DMS53 treated with DMSO at 0.1 percent for 48 hours (cell line): ENCODE measurements around the gene POLH.
A peak's percentile ranks its signal among the peaks of the same experiment; 100 is the strongest.
"Not testable (repeated sequence)": the region's sequence is repeated elsewhere in the genome, so short reads cannot be mapped to it uniquely, and the experiment has no call there.

ENCODE experiments used
- DNase-seq: peaks from one replicate; lab custom pipeline; 2025; ENCODE audit not compliant: unreplicated experiment; lab: John Stamatoyannopoulos, UW

Gene POLH

GRCh38 chr6:43575772-43576551, at the start of gene POLH, which contains the start of gene XPO5:
Gene POLH, plus strand, starts transcription at chr6:43576185. Its CDS starts 6,135 bp downstream, at chr6:43582320.
Gene XPO5, minus strand, starts transcription at chr6:43576038. Its CDS starts 174 bp downstream, at chr6:43575864.
- DNase-seq: peak; percentile 92

GRCh38 chr6:43532201-43532600, 43.8 kb upstream of the POLH start:
- no peak for DNase-seq

GRCh38 chr6:43538986-43539385, 37.0 kb upstream of the POLH start:
- not testable (repeated sequence) for DNase-seq

GRCh38 chr6:43539409-43539808, 36.6 kb upstream of the POLH start:
- DNase-seq: not testable (repeated sequence)

- DNase-seq: no peak
Observed at GRCh38 chr6:43540507-43540906, 35.5 kb upstream of the POLH start.

- no peak for DNase-seq
Observed at GRCh38 chr6:43541774-43542471, 34.1 kb upstream of the POLH start.

- DNase-seq: no peak
Observed at GRCh38 chr6:43544461-43544860, 31.5 kb upstream of the POLH start.

- DNase-seq: no peak
Observed at GRCh38 chr6:43547222-43547621, 28.8 kb upstream of the POLH start.

GRCh38 chr6:43557620-43558019, 18.4 kb upstream of the POLH start:
- DNase-seq: not testable (repeated sequence)

GRCh38 chr6:43559328-43559727, 16.7 kb upstream of the POLH start:
- DNase-seq: no peak

GRCh38 chr6:43570876-43571441, 5.0 kb upstream of the POLH start:
- DNase-seq: no peak

GRCh38 chr6:43572015-43572414, 4.0 kb upstream of the POLH start:
- DNase-seq: no peak

- DNase-seq: no peak
Observed at GRCh38 chr6:43575105-43575771, 747 bp upstream of the POLH start.

- DNase-seq: no peak
Observed at GRCh38 chr6:43578748-43579147, 2.8 kb downstream of the POLH start.

- no peak for DNase-seq
Observed at GRCh38 chr6:43579171-43579570, 3.2 kb downstream of the POLH start.

- no peak for DNase-seq
Observed at GRCh38 chr6:43582911-43583310, 6.9 kb downstream of the POLH start.

GRCh38 chr6:43584892-43585570, 9.0 kb downstream of the POLH start:
- no peak for DNase-seq

GRCh38 chr6:43588194-43588593, 12.2 kb downstream of the POLH start:
- DNase-seq: no peak

- not testable (repeated sequence) for DNase-seq
Observed at GRCh38 chr6:43589564-43589963, 13.6 kb downstream of the POLH start.

GRCh38 chr6:43593938-43594337, 18.0 kb downstream of the POLH start:
- DNase-seq: no peak

GRCh38 chr6:43600595-43600994, 24.6 kb downstream of the POLH start:
- no peak for DNase-seq
